Coronary artery (tissue), 2 donors: ENCODE results near the gene PSMG4.

Experiments
- DNase-seq: peaks from one replicate; pipeline ENCODE4 v3.0.0-alpha.2; 2017; ENCODE audit warnings: low spot score
- H3K27ac ChIP-seq, 2 donors: fragments of 200-600 bp; sonication (generic); one replicate each; pipeline ENCODE4 v1.5.1; 2016 to 2019
- H3K4me3 ChIP-seq: fragments of 200-600 bp; sonication (generic); 2 replicates; pipeline ENCODE4 v1.5.1; 2016; ENCODE audit warnings: mild to moderate bottlenecking, moderate library complexity
- TF ChIP-seq, protein P1 (sequence below): fragments of 200-600 bp; sonication (generic); IDR thresholded peaks from one replicate; pipeline ENCODE4 v1.5.1; 2019; ENCODE audit warnings: antibody characterized with exemption

Gene PSMG4

DNA sequence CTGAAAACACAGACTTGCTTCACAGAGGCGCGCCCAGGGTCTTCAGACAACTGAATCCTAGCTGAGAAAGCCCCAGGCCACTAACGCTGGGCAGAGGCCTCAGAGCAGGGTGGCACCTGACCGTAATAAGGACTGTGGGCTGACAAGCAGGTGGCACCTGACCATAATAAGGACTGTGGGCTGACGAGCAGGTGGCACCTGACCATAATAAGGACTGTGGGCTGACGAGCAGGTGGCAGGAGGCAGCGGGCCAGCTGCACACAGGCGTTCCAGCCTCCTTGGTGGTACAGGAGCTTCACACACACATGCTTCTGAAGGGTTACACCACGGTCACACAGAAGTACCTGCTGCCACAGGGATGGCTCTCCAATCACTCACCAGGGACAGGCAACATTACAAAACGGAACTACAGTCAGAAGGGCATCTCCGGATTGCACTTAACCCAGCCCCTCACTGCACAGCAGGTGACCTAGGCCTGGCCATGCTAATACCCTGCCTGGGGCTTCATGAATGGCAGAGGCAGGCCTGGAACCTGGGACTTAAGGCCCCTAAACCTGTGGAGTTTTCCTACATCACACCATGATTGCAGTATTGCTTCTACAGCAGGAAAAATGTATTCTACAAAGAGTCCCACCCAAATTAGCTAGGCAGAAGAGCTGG, 50.8 kb downstream of the PSMG4 start:
- TF ChIP-seq, protein P1, sequence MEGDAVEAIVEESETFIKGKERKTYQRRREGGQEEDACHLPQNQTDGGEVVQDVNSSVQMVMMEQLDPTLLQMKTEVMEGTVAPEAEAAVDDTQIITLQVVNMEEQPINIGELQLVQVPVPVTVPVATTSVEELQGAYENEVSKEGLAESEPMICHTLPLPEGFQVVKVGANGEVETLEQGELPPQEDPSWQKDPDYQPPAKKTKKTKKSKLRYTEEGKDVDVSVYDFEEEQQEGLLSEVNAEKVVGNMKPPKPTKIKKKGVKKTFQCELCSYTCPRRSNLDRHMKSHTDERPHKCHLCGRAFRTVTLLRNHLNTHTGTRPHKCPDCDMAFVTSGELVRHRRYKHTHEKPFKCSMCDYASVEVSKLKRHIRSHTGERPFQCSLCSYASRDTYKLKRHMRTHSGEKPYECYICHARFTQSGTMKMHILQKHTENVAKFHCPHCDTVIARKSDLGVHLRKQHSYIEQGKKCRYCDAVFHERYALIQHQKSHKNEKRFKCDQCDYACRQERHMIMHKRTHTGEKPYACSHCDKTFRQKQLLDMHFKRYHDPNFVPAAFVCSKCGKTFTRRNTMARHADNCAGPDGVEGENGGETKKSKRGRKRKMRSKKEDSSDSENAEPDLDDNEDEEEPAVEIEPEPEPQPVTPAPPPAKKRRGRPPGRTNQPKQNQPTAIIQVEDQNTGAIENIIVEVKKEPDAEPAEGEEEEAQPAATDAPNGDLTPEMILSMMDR = no peak
- DNase-seq = peak; percentile 49
- Histone ChIP-seq H3K4me3 (no peak overlapping the region), H3K27ac (no peak overlapping the region)

- Histone ChIP-seq H3K4me3 (no peak overlapping the region), H3K27ac (no peak overlapping the region)
- DNase-seq = peak; percentile 49
- TF ChIP-seq, protein P1 = no peak
These were observed 51.3 kb downstream of the PSMG4 start for GRCh38 chr6:3310051-3310448.

- no peak overlapping the region for H3K27ac ChIP-seq
- TF ChIP-seq, protein P1 = no peak
- no peak for DNase-seq
- H3K4me3 ChIP-seq = no peak overlapping the region
These were observed 52.0 kb downstream of the PSMG4 start for GRCh38 chr6:3310703-3311102.

- TF ChIP-seq, protein P1 = no peak
- no peak for DNase-seq
- Histone ChIP-seq H3K4me3 (no peak overlapping the region), H3K27ac (no peak overlapping the region)
These were observed 53.1 kb downstream of the PSMG4 start for GRCh38 chr6:3311826-3312225.

GRCh38 chr6:3312604-3313231, 54.0 kb downstream of the PSMG4 start:
- peak; percentile 71 for DNase-seq
- no peak overlapping the region for H3K4me3 ChIP-seq
- TF ChIP-seq, protein P1 = no peak
- H3K27ac ChIP-seq = peak overlapping the region in 1 of 2 donors; percentile 20

- TF ChIP-seq, protein P1 = no peak
- Histone ChIP-seq H3K4me3 (no peak overlapping the region), H3K27ac (no peak overlapping the region)
- DNase-seq = peak; percentile 49
These were observed 55.4 kb downstream of the PSMG4 start for GRCh38 chr6:3314176-3314575.
